ENCODE results near the gene ACVRL1.

The ACVRL1 gene

GRCh38 chr12:51913071-51914033 lies 6.0 kb downstream of the ACVRL1 start:
- H3K4me3 ChIP-seq: no peak overlapping the region
- peak overlapping the region in 8 of 21 experiments; percentile 19 to 77 (median 54) for H3K27ac ChIP-seq

GRCh38 chr12:51914034-51914923 lies 7.0 kb downstream of the ACVRL1 start:
- Histone ChIP-seq H3K4me3 (no peak overlapping the region), H3K27ac (peak overlapping the region in 2 of 21 experiments; percentile 71 to 77)

GRCh38 chr12:51915003-51915625 lies 7.8 kb downstream of the ACVRL1 start:
- Histone ChIP-seq H3K27ac (no peak overlapping the region), H3K4me3 (no peak overlapping the region)

- H3K4me3 ChIP-seq: no peak overlapping the region
- no peak overlapping the region for H3K27ac ChIP-seq
Observed at GRCh38 chr12:51915951-51916350, 8.6 kb downstream of the ACVRL1 start.

GRCh38 chr12:51917041-51917590 lies 9.8 kb downstream of the ACVRL1 start:
- Histone ChIP-seq H3K4me3 (no peak overlapping the region), H3K27ac (peak overlapping the region in 4 of 21 experiments; percentile 4 to 57 (median 35))

GRCh38 chr12:51917746-51918453 lies 10.6 kb downstream of the ACVRL1 start:
- H3K27ac ChIP-seq: peak overlapping the region in 6 of 21 experiments; percentile 4 to 57 (median 24)

GRCh38 chr12:51920046-51920445 lies 12.7 kb downstream of the ACVRL1 start:
- Histone ChIP-seq H3K4me3 (no peak overlapping the region), H3K27ac (no peak overlapping the region)

More at GRCh38 chr12:51917746-51918453, 10.6 kb downstream of the ACVRL1 start:
- no peak overlapping the region for H3K4me3 ChIP-seq

- Histone ChIP-seq H3K27ac (peak overlapping the region in 3 of 21 experiments; percentile 2 to 36 (median 27)), H3K4me3 (no peak overlapping the region)
Observed at GRCh38 chr12:51921017-51921725, 13.9 kb downstream of the ACVRL1 start.

GRCh38 chr12:51922146-51922545 lies 14.8 kb downstream of the ACVRL1 start:
- Histone ChIP-seq H3K4me3 (no peak overlapping the region), H3K27ac (peak overlapping the region in 15 of 21 experiments; percentile 20 to 81 (median 63))

- Histone ChIP-seq H3K27ac (peak overlapping the region in 16 of 21 experiments; percentile 2 to 81 (median 62)), H3K4me3 (no peak overlapping the region)
Observed at GRCh38 chr12:51922762-51923505, 15.6 kb downstream of the ACVRL1 start.

GRCh38 chr12:51923506-51924365 lies 16.4 kb downstream of the ACVRL1 start:
- Histone ChIP-seq H3K27ac (peak overlapping the region in 12 of 21 experiments; percentile 2 to 81 (median 65)), H3K4me3 (no peak overlapping the region)

- H3K27ac ChIP-seq: peak overlapping the region in 6 of 21 experiments; percentile 3 to 81 (median 18)
Observed at GRCh38 chr12:51924551-51925319, 17.4 kb downstream of the ACVRL1 start.

GRCh38 chr12:51925346-51926063 lies 18.2 kb downstream of the ACVRL1 start:
- H3K27ac ChIP-seq: peak overlapping the region in 5 of 21 experiments; percentile 3 to 58 (median 41)

More at GRCh38 chr12:51924551-51925319, 17.4 kb downstream of the ACVRL1 start:
- H3K4me3 ChIP-seq: no peak overlapping the region

GRCh38 chr12:51926064-51926632 lies 18.8 kb downstream of the ACVRL1 start:
- Histone ChIP-seq H3K4me3 (no peak overlapping the region), H3K27ac (peak overlapping the region in 7 of 21 experiments; percentile 3 to 58 (median 43))

More at GRCh38 chr12:51925346-51926063, 18.2 kb downstream of the ACVRL1 start:
- no peak overlapping the region for H3K4me3 ChIP-seq

Measured in skin epidermis (tissue), 12 donors.